Astrocyte of the spinal cord (primary cell): ENCODE data around the gene SLC44A1.

ENCODE experiments used
- DNase-seq: peaks from one replicate; pipeline ENCODE4 v3.0.0; 2011; ENCODE audit warnings: low read depth, low spot score
- H3K4me3 ChIP-seq: 2 replicates; pipeline ENCODE4 v1.5.1; 2011; ENCODE audit warnings: low read depth, mild to moderate bottlenecking, low read length, moderate library complexity
- in situ Hi-C: cut with HindIII; loops from 2 replicates; pipeline ENCODE4 v1.10.0; 2017; ENCODE audit warnings: low sequenced_read_pairs
- TF ChIP-seq, protein P1 (sequence below): IDR thresholded peaks from 2 replicates; pipeline ENCODE4 v1.5.1; 2012; ENCODE audit warnings: low read depth, mild to moderate bottlenecking, low read length, inconsistent platforms

Gene SLC44A1

DNA sequence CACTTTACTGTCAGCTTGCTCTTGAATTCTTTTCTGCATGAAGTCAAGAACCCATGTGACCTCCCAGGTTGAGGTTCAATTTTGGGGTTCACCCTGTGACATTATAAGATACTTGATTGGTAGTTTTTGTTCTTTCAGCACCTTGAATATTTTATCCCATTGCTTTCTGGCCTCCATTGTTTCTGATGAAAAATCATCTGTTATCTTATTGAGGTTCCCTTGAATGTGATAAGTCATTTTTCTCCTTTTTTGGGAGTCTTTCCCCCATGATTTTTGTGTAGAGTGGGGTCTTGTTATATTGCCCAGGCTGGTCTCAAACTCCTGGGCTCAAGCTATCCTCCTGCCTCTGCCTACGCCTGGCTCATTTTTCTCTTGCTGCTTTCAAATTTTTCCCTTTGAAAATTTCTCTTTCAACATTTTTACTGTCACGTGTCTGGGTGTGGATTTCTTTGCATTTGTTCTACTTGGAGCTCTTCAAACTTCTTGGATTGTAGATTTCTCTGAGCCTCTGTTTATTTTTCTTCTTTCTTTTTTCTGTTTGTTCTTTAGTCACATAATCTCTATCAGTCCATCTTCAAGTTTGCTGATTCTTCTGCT lies 20.8 kb upstream of the SLC44A1 start:
- in situ Hi-C loops = no loop called here
- no peak overlapping the region for H3K4me3 ChIP-seq
- no peak for DNase-seq
- TF ChIP-seq, protein P1, sequence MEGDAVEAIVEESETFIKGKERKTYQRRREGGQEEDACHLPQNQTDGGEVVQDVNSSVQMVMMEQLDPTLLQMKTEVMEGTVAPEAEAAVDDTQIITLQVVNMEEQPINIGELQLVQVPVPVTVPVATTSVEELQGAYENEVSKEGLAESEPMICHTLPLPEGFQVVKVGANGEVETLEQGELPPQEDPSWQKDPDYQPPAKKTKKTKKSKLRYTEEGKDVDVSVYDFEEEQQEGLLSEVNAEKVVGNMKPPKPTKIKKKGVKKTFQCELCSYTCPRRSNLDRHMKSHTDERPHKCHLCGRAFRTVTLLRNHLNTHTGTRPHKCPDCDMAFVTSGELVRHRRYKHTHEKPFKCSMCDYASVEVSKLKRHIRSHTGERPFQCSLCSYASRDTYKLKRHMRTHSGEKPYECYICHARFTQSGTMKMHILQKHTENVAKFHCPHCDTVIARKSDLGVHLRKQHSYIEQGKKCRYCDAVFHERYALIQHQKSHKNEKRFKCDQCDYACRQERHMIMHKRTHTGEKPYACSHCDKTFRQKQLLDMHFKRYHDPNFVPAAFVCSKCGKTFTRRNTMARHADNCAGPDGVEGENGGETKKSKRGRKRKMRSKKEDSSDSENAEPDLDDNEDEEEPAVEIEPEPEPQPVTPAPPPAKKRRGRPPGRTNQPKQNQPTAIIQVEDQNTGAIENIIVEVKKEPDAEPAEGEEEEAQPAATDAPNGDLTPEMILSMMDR = no peak

DNA sequence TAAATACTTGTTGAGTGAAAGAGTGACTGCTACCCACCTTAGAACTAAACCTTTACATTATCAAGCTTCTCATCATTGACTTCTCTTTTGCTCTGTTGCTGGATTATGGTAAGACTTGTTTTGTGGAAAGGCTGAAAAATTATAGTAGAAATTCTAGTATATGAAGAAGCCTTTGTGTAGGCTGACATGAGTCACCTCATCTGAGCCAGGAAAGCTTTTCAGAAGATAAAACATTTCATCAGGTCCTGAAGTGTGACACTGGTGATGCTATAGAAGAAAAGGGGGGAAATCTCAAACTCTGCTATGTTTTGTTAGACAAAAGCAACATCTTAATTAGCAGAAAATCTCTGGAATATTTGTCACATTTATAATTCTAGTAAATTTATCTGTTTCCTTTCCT lies 18.4 kb upstream of the SLC44A1 start:
- DNase-seq = no peak
- in situ Hi-C loops = no loop called here
- no peak overlapping the region for H3K4me3 ChIP-seq

DNA sequence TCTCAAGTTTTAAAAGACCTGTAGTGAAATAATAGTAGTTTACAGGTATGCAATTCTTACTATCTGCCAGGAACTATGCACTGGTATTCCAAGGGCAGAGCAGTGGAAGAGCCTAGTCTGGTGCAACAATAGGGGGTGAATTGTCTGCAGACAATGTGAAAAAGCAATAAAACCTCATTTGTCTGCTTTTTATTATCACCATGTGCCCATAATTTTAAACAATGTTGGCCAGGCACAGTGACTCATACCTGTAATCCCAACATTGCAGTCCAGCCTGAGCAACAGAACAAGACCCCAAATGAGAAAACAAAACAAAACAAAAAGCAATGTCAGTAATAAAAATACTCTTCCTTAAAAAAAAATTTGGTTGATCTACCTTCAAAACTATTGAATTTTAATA lies 12.2 kb upstream of the SLC44A1 start:
- no peak for DNase-seq
- TF ChIP-seq, protein P1 = no peak
- in situ Hi-C loops = no loop called here
- H3K4me3 ChIP-seq = no peak overlapping the region

More for the DNA sequence above, 18.4 kb upstream of the SLC44A1 start:
- TF ChIP-seq, protein P1 = no peak

DNA sequence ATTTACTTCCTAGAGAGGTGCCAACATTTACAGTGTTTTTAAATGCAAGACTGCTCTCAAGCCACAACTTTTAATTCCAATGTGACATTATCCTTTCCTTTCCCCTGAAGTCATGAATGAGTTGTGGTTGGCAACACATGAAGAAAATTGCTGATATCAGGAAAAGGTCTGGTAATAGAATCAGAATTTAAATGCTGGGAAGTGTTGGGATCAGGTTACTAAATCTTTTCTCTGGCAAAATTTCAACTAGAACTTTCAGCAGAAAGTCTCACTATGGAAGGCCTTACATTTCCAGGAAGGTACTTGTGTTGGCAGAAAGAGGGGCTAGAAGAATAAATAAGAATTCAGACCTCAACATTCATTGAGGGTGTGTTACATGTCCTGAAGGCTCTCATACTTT lies 10.6 kb upstream of the SLC44A1 start:
- TF ChIP-seq, protein P1 = no peak
- no peak overlapping the region for H3K4me3 ChIP-seq
- in situ Hi-C loops = no loop called here
- DNase-seq = peak; percentile 63

DNA sequence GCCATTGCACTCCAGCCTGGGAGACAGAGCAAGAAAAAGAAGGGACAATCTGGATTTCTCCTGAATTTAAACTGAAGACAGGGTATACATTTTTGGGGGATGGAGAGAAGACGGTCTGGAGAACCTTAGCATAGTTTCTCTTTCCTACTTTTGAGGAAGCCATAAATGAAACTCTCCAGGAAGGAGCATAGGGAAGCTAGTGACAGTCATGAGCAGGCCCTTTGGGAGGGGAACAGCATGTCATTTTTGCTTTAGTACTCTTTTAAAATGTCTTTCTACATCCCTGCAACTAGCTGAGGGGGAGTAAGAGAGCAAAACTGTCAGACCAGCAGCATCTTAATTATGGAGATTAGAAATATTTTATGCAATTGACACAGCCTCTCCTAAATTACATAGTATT lies 8.2 kb upstream of the SLC44A1 start:
- no peak overlapping the region for H3K4me3 ChIP-seq
- no peak for DNase-seq
- TF ChIP-seq, protein P1 = no peak
- in situ Hi-C loops = no loop called here

DNA sequence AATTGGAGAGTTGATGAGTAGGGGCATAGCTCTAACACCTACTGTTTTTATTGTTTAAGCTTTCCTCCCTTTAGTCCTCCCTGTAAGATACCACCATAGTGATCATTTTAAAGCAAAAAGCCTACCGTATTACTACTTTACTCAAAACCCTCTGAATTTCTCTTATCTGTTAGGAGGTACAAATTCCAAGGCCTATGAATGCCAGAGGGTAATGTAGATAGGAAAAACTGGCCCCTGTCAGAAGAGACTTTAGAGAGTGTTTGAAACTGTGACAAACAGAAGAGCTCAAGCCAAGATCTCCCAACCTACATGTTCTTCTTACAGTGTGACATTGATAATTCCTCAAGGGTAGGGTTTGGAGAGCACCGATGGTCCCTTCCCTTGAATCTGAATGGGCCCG lies 7.2 kb upstream of the SLC44A1 start:
- in situ Hi-C loops = no loop called here
- DNase-seq = no peak
- TF ChIP-seq, protein P1 = no peak
- no peak overlapping the region for H3K4me3 ChIP-seq
